ENCODE results near the gene RAB7A. TPM values are rescaled to one million over a fixed set of nuclear protein-coding genes. Genes with fewer than 3 reads are reported as not detected.

RAB7A gene
- total RNA-seq, 3 donors from 2014 or later (not counting 1 experiment from before 2014, with no cell fraction given) = 218 to 233 (median 224) TPM

DNA sequence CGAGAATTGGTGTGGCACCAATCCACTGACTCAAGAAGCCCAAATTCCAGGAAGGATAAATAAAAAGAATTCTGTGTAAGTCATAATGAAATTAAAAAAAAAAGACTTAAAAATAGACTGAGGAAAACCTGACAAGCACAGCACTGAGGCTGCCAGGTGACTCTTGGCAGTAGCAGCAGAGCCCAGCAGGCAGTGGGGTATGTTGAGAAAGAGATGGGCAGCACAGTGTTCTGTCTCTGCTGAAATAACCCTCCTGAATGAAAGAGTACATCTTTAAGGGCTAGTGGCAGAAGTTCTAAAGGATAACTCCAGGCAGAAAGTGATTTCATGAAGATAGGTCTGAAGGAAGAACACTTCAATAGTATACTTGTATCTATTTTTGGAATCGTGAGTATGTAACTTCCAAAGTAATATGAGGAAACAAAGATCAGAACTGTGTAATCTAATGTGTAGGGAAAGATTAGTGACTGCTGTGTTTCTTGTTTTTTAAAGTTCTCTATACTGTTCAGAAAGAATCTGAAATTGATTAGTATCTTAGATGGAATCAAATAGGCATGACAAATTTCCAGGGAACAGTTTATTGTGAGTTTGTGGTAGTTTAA lies 75.9 kb downstream of the RAB7A start:
- 80% methylated on average over 2 of the region's 2 CpGs for WGBS (ENCODE audit: insufficient coverage)
- DNase-seq = no peak
- intact Hi-C loops (cut with micrococcal nuclease) = no loop called here
- Mint-ChIP-seq H3K27me3 (ENCODE audit: low read depth in 2 of 2) (no peaks in the 10 kb centered on the region), H3K4me1 (peaks cover 52% of the 10 kb centered on the region in 2 donors), H3K4me3 (peak overlapping the region; percentile 40), H3K9me3 (no peaks in the 10 kb centered on the region), H3K27ac (peak overlapping the region; percentile 89 to 95), H3K36me3 (peaks cover 30% of the 10 kb centered on the region)
- no peak overlapping the region for H3K4me3 ChIP-seq (ENCODE audit: low read length)
- TF ChIP-seq, protein P1, sequence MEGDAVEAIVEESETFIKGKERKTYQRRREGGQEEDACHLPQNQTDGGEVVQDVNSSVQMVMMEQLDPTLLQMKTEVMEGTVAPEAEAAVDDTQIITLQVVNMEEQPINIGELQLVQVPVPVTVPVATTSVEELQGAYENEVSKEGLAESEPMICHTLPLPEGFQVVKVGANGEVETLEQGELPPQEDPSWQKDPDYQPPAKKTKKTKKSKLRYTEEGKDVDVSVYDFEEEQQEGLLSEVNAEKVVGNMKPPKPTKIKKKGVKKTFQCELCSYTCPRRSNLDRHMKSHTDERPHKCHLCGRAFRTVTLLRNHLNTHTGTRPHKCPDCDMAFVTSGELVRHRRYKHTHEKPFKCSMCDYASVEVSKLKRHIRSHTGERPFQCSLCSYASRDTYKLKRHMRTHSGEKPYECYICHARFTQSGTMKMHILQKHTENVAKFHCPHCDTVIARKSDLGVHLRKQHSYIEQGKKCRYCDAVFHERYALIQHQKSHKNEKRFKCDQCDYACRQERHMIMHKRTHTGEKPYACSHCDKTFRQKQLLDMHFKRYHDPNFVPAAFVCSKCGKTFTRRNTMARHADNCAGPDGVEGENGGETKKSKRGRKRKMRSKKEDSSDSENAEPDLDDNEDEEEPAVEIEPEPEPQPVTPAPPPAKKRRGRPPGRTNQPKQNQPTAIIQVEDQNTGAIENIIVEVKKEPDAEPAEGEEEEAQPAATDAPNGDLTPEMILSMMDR (IDR thresholded peaks at IDR 0.05) = no peak
- H3K27me3 ChIP-seq (ENCODE audit: control insufficient read depth, insufficient read depth, low read length) = no peaks in the 10 kb centered on the region
- H3K9me3 ChIP-seq (ENCODE audit: control insufficient read depth, insufficient read depth, low read length) = no peaks in the 10 kb centered on the region
- peaks cover 12% of the 10 kb centered on the region for H3K4me1 ChIP-seq (ENCODE audit: control insufficient read depth, insufficient read depth, low read length)
- H3K36me3 ChIP-seq (ENCODE audit: control insufficient read depth, insufficient read depth, low read length) = peaks cover 44% of the 10 kb centered on the region
- ATAC-seq = no peak
- no peak overlapping the region for H3K27ac ChIP-seq (ENCODE audit: low read length)

DNA sequence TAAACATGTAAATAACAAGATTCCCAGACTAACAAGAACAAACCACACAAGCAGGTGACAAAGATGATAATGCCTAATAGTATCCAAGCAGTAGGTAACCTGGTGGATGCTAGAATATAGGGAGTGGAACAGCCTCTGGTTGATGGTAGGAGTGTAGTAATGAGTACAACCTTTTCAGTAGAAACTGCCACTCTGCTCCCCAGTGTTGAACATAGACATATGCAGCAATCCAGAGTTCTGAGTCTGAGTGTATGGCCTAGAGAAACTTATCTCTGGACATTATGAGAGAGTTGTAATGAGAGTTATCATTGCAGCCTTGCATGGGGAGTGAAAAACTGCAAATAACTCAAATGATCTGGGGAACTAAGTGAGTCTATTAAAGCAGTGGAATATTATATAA lies 77.3 kb downstream of the RAB7A start:
- Mint-ChIP-seq H3K27me3 (ENCODE audit: low read depth in 2 of 2) (no peaks in the 10 kb centered on the region), H3K27ac (peak overlapping the region; percentile 89 to 95), H3K9me3 (no peaks in the 10 kb centered on the region), H3K4me3 (peak overlapping the region; percentile 79), H3K4me1 (peaks cover 50 to 52% of the 10 kb centered on the region in 2 donors), H3K36me3 (peaks cover 26% of the 10 kb centered on the region)
- no peak for ATAC-seq
- H3K4me3 ChIP-seq (ENCODE audit: low read length) = no peak overlapping the region
- DNase-seq = peak in 1 of 2 donors; percentile 40
- TF ChIP-seq, protein P1 (IDR thresholded peaks at IDR 0.05) = no peak
- intact Hi-C loops (cut with micrococcal nuclease) = no loop called here
- H3K4me1 ChIP-seq (ENCODE audit: control insufficient read depth, insufficient read depth, low read length) = peaks cover 12% of the 10 kb centered on the region
- H3K36me3 ChIP-seq (ENCODE audit: control insufficient read depth, insufficient read depth, low read length) = peaks cover 41% of the 10 kb centered on the region
- no peaks in the 10 kb centered on the region for H3K9me3 ChIP-seq (ENCODE audit: control insufficient read depth, insufficient read depth, low read length)
- H3K27me3 ChIP-seq (ENCODE audit: control insufficient read depth, insufficient read depth, low read length) = no peaks in the 10 kb centered on the region
- H3K27ac ChIP-seq (ENCODE audit: low read length) = peak overlapping the region; percentile 82

GRCh38 chr3:128804017-128804810 lies 78.2 kb downstream of the RAB7A start:
- H3K27me3 Mint-ChIP-seq (ENCODE audit: low read depth in 2 of 2) = no peaks in the 10 kb centered on the region
- peak overlapping the region; percentile 89 to 95 for H3K27ac Mint-ChIP-seq
- WGBS (ENCODE audit: insufficient coverage) = 7% methylated on average over 4 of the region's 5 CpGs
- H3K4me1 Mint-ChIP-seq = peaks cover 47 to 52% of the 10 kb centered on the region in 2 donors
- intact Hi-C loops (cut with micrococcal nuclease) = loop anchor here (1.0 to 2.0 kb wide), 2 partner anchors 75 to 123 kb away; partner anchors contain the start of gene ACAD9
- peaks cover 41% of the 10 kb centered on the region for H3K36me3 ChIP-seq (ENCODE audit: control insufficient read depth, insufficient read depth, low read length)
- H3K4me3 ChIP-seq (ENCODE audit: low read length) = peak overlapping the region; percentile 10
- no peaks in the 10 kb centered on the region for H3K9me3 ChIP-seq (ENCODE audit: control insufficient read depth, insufficient read depth, low read length)
- H3K4me3 Mint-ChIP-seq = peak overlapping the region; percentile 79
- TF ChIP-seq, protein P1 (IDR thresholded peaks at IDR 0.05) = no peak
- peak overlapping the region; percentile 82 for H3K27ac ChIP-seq (ENCODE audit: low read length)
- H3K4me1 ChIP-seq (ENCODE audit: control insufficient read depth, insufficient read depth, low read length) = peaks cover 12% of the 10 kb centered on the region
- peaks cover 17% of the 10 kb centered on the region for H3K36me3 Mint-ChIP-seq
- no peaks in the 10 kb centered on the region for H3K27me3 ChIP-seq (ENCODE audit: control insufficient read depth, insufficient read depth, low read length)
- H3K9me3 Mint-ChIP-seq = no peaks in the 10 kb centered on the region
- peak; percentile 21 to 89 for DNase-seq
- peak; percentile 93 to 95 (median 95) for ATAC-seq
